Activated CD8-positive, alpha-beta T cell treated with anti-CD3 and anti-CD28 coated beads for 36 hours (primary cell): ENCODE data around the gene DRG2. TPM values are rescaled to one million over a fixed set of nuclear protein-coding genes. Genes with fewer than 3 reads are reported as not detected.

ENCODE experiments used
- ATAC-seq: fragments of 200-7000 bp; cut with Tn5 transposase; one replicate; pipeline ENCODE4 v1.10.0; 2021; ENCODE audit warnings: mild to moderate bottlenecking, moderate library complexity
- CTCF ChIA-PET: fragments of 350-600 bp; sonication (Branson Sonifier 250); formaldehyde crosslinking; loops from one replicate; lab custom pipeline; 2021; ENCODE audit warnings: antibody characterized with exemption; lab: Charles Lee
- POLR2A ChIA-PET: fragments of 350-600 bp; sonication (Branson Sonifier 250); formaldehyde crosslinking; loops from one replicate; lab custom pipeline; 2021; ENCODE audit warnings: antibody characterized with exemption; lab: Charles Lee
- DNase-seq: peaks from one replicate; pipeline ENCODE4 v3.0.0-alpha.2; 2020
- H3K27ac Mint-ChIP-seq: one replicate; pipeline ENCODE4 v1.8.0; 2021; ENCODE audit warnings: mild to moderate bottlenecking, mixed read lengths
- H3K27me3 Mint-ChIP-seq: one replicate; pipeline ENCODE4 v1.8.0; 2021; ENCODE audit warnings: mixed read lengths
- H3K36me3 Mint-ChIP-seq: one replicate; pipeline ENCODE4 v1.8.0; 2021; ENCODE audit warnings: low read depth, mixed read lengths
- H3K4me1 Mint-ChIP-seq: one replicate; pipeline ENCODE4 v1.8.0; 2021; ENCODE audit warnings: low read depth, mixed read lengths
- H3K4me3 Mint-ChIP-seq: one replicate; pipeline ENCODE4 v1.8.0; 2021; ENCODE audit warnings: mild to moderate bottlenecking, moderate library complexity, mixed read lengths
- H3K9me3 Mint-ChIP-seq: one replicate; pipeline ENCODE4 v1.8.0; 2021; ENCODE audit warnings: mixed read lengths
- intact Hi-C: fragments of 100-400 bp; cut with micrococcal nuclease; formaldehyde crosslinking; loops from one replicate; pipeline ENCODE4 v1.10.0; 2022
- total RNA-seq, 2 experiments: library from RNA; stranded (reverse); gene quantifications; one replicate each; pipeline ENCODE4 v1.2.3, GENCODE V29; 2021
- TF ChIP-seq, protein P1 (sequence below): fragments of 200-600 bp; IDR thresholded peaks from one replicate; pipeline ENCODE4 v1.8.0; 2022; ENCODE audit warnings: antibody characterized with exemption, mild to moderate bottlenecking

DRG2 gene
- total RNA-seq, 2 experiments from 2014 or later, result 45.0 to 45.1 TPM

DNA sequence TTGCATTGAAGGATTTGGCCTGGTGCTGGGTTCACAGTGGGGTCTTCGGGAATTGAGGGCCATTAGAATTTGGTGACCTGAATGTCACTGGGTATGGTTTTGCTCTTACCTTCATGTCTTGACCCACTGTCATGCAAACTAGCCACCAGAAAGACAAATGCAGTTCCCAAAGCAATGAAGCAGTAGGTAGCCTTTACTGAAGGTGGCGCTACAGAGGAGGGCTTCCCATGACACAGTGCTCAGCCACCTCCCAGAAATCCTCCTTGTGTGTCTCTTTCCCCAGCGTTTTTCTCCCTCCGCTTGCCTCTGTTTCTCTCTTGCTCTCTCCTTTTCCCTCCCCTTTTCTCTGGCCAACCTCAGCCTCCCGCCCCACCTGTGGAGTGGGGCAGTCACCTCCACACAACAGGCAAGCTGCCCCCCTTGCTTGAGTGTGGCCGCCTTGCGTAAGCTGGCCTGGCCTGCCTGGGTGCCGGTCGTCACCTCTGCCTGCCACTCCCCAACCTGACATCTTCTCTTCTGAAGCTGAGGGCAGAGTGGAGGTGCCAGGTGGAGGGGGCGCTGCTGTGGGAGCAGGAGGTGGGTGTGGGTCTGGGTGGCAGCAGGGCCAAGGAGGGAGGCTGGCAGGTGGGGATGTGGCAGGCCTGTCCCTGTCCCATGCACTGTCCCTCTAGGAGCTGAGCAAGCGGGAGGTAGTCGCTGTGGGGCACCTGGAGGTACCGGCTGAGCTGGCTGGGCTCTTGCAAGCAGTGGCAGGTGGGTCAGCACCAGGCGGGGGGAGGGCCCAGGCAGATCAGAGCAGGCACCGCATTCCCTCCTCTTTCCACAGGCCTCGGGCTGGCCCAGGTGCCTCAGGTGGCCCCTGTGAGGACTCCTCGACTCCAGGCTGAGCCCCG lies 55.5 kb downstream of the DRG2 start:
- no peaks in the 10 kb centered on the region for H3K36me3 Mint-ChIP-seq

GRCh38 chr17:18144261-18144660 lies 56.5 kb downstream of the DRG2 start:
- CTCF ChIA-PET, result interaction anchor here (1.2 to 5.6 kb wide), 4 partner anchors 9 to 72 kb away, joined by 4 to 69 read pairs (median 34); partner anchors contain the start of gene ALKBH5
- H3K27me3 Mint-ChIP-seq, result no peaks in the 10 kb centered on the region
- no peaks in the 10 kb centered on the region for H3K9me3 Mint-ChIP-seq
- no peaks in the 10 kb centered on the region for H3K36me3 Mint-ChIP-seq
- TF ChIP-seq, protein P1, sequence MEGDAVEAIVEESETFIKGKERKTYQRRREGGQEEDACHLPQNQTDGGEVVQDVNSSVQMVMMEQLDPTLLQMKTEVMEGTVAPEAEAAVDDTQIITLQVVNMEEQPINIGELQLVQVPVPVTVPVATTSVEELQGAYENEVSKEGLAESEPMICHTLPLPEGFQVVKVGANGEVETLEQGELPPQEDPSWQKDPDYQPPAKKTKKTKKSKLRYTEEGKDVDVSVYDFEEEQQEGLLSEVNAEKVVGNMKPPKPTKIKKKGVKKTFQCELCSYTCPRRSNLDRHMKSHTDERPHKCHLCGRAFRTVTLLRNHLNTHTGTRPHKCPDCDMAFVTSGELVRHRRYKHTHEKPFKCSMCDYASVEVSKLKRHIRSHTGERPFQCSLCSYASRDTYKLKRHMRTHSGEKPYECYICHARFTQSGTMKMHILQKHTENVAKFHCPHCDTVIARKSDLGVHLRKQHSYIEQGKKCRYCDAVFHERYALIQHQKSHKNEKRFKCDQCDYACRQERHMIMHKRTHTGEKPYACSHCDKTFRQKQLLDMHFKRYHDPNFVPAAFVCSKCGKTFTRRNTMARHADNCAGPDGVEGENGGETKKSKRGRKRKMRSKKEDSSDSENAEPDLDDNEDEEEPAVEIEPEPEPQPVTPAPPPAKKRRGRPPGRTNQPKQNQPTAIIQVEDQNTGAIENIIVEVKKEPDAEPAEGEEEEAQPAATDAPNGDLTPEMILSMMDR, result no peak
- no peak overlapping the region for H3K27ac Mint-ChIP-seq
- H3K4me3 Mint-ChIP-seq, result no peak overlapping the region
- intact Hi-C loops, result no loop called here
- no peaks in the 10 kb centered on the region for H3K4me1 Mint-ChIP-seq
- POLR2A ChIA-PET, result interaction anchor here (0.9 kb wide), 1 partner anchor 39 kb away, joined by 3 read pairs; the partner anchor contains the start of gene ALKBH5
- no peak for ATAC-seq
- no peak for DNase-seq

More for the DNA sequence above, 55.5 kb downstream of the DRG2 start:
- Mint-ChIP-seq H3K9me3 (no peaks in the 10 kb centered on the region), H3K4me3 (no peak overlapping the region), H3K27me3 (no peaks in the 10 kb centered on the region), H3K27ac (no peak overlapping the region), H3K4me1 (no peaks in the 10 kb centered on the region)
- DNase-seq (peak; percentile 48), ATAC-seq (peak; percentile 63)
- CTCF ChIA-PET, result interaction anchor here (0.7 to 5.6 kb wide), 6 partner anchors 10 to 73 kb away, joined by 3 to 69 read pairs (median 24); partner anchors contain the start of gene ALKBH5
- intact Hi-C loops, result no loop called here
- TF ChIP-seq, protein P1, result no peak
- POLR2A ChIA-PET, result interaction anchor here (0.9 kb wide), 1 partner anchor 40 kb away, joined by 3 read pairs; the partner anchor contains the start of gene ALKBH5

DNA sequence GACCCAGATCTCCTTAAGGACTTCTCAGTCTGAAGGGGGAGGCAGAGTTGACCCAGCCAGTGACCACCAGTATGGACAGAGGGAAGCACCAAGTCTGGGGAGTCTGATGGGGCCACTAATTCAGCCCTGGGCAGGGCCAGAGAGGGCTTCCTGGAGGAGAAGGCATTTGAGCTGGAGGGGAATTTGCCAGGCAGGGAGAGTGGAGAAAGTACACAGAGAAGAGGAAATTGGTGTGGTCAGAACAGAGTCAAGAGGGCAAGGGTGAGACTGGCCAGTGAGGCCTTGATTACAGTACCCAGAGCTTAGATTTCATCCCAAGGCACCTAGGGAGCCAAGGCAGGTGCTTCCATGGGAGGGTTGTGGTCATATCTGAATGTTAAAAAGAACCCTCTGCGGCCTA lies 57.1 kb downstream of the DRG2 start:
- Mint-ChIP-seq H3K27me3 (no peaks in the 10 kb centered on the region), H3K4me1 (no peaks in the 10 kb centered on the region), H3K4me3 (no peak overlapping the region), H3K9me3 (no peaks in the 10 kb centered on the region), H3K27ac (no peak overlapping the region), H3K36me3 (no peaks in the 10 kb centered on the region)
- DNase-seq (no peak), ATAC-seq (no peak)
- POLR2A ChIA-PET, result no interaction called here
- intact Hi-C loops, result no loop called here
- CTCF ChIA-PET, result interaction anchor here (1.2 to 5.6 kb wide), 2 partner anchors 9 to 38 kb away, joined by 4 to 69 read pairs; partner anchors contain the start of gene ALKBH5
- TF ChIP-seq, protein P1, result no peak

- CTCF ChIA-PET, result interaction anchor here (1.2 to 5.6 kb wide), 3 partner anchors 12 to 73 kb away, joined by 3 to 69 read pairs (median 3); partner anchors contain the start of gene ALKBH5
- intact Hi-C loops, result no loop called here
- POLR2A ChIA-PET, result no interaction called here
- DNase-seq (no peak), ATAC-seq (no peak)
- H3K9me3 Mint-ChIP-seq, result no peaks in the 10 kb centered on the region
- no peaks in the 10 kb centered on the region for H3K4me1 Mint-ChIP-seq
- no peaks in the 10 kb centered on the region for H3K36me3 Mint-ChIP-seq
- H3K4me3 Mint-ChIP-seq, result no peak overlapping the region
- TF ChIP-seq, protein P1, result no peak
- no peak overlapping the region for H3K27ac Mint-ChIP-seq
- H3K27me3 Mint-ChIP-seq, result no peaks in the 10 kb centered on the region
Measured at GRCh38 chr17:18145811-18146210, 58.1 kb downstream of the DRG2 start.

GRCh38 chr17:18146259-18146658 lies 58.5 kb downstream of the DRG2 start:
- CTCF ChIA-PET, result interaction anchor here (1.2 kb wide), 2 partner anchors 11 to 73 kb away, joined by 3 read pairs; no protein-coding TSS in a partner anchor
- POLR2A ChIA-PET, result interaction anchor here (1.1 kb wide), 1 partner anchor 9 kb away, joined by 3 read pairs; no protein-coding TSS in a partner anchor
- ATAC-seq (no peak), DNase-seq (no peak)
- Mint-ChIP-seq H3K9me3 (no peaks in the 10 kb centered on the region), H3K27ac (no peak overlapping the region), H3K36me3 (no peaks in the 10 kb centered on the region), H3K27me3 (no peaks in the 10 kb centered on the region), H3K4me3 (no peak overlapping the region), H3K4me1 (no peaks in the 10 kb centered on the region)
- TF ChIP-seq, protein P1, result no peak
- intact Hi-C loops, result no loop called here
